Measurements from ENCODE around the gene METTL13. TPM values are rescaled to one million over a fixed set of nuclear protein-coding genes. Genes with fewer than 3 reads are reported as not detected.

The METTL13 gene
- total RNA-seq, 1 experiment from 2014 or later = 49.9 TPM

DNA sequence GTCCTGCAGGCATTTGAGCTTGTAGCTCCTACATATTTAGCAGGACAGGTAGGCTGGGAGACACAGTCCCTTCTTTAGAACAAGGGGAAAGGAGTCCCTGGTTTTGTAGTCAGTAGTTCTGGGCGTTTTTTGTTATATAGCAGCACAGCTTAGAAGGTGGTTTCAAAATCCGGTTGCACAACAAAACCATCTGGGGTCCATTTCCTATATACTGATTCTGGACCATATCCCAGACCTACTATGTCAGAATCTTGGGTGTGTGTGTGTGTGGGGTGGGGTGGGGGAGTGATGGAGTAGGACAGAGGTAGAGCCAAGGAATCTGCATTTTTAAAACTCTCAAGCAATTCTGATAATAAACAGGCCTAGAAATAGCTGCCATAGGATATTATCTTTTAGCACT is 21.6 kb downstream of the METTL13 start:
- ChIA-PET CTCF (interaction anchor here (1.2 to 1.4 kb wide), 2 partner anchors 181 to 199 kb away, joined by 3 to 4 read pairs; no protein-coding TSS in a partner anchor), POLR2A (ENCODE audit: low non-redundant PET) (no interaction called here)
- no peaks in the 10 kb centered on the region for H3K9me3 ChIP-seq (ENCODE audit: low read depth, low read length, poor library complexity, severe bottlenecking)
- H3K4me3 ChIP-seq (ENCODE audit: low read depth, low read length, poor library complexity, severe bottlenecking) = no peak overlapping the region
- no peaks in the 10 kb centered on the region for H3K27me3 ChIP-seq (replicated peaks; ENCODE audit: insufficient read depth, low read depth, low read length, poor library complexity)
- no peak for DNase-seq (ENCODE audit: low spot score)
- no peaks in the 10 kb centered on the region for H3K4me1 ChIP-seq (ENCODE audit: insufficient read depth, low read length, poor library complexity, severe bottlenecking)
- intact Hi-C loops (cut with micrococcal nuclease; ENCODE audit: unreplicated experiment) = loop anchor here (5.0 to 10.0 kb wide), 2 partner anchors 156 to 602 kb away; no protein-coding TSS in a partner anchor
- BruUV-seq (replicated peaks) = no TSS peak
- no peaks in the 10 kb centered on the region for H3K36me3 ChIP-seq (ENCODE audit: insufficient read depth, low read length, poor library complexity, severe bottlenecking)
- no peak overlapping the region for H3K27ac ChIP-seq (ENCODE audit: low read depth, low read length, poor library complexity, severe bottlenecking)
- no peak for TF ChIP-seq EZH2 (IDR thresholded peaks at IDR 0.05; ENCODE audit: borderline replicate concordance, low read depth, low read length, poor library complexity, severe bottlenecking)
- TF ChIP-seq, protein P1, sequence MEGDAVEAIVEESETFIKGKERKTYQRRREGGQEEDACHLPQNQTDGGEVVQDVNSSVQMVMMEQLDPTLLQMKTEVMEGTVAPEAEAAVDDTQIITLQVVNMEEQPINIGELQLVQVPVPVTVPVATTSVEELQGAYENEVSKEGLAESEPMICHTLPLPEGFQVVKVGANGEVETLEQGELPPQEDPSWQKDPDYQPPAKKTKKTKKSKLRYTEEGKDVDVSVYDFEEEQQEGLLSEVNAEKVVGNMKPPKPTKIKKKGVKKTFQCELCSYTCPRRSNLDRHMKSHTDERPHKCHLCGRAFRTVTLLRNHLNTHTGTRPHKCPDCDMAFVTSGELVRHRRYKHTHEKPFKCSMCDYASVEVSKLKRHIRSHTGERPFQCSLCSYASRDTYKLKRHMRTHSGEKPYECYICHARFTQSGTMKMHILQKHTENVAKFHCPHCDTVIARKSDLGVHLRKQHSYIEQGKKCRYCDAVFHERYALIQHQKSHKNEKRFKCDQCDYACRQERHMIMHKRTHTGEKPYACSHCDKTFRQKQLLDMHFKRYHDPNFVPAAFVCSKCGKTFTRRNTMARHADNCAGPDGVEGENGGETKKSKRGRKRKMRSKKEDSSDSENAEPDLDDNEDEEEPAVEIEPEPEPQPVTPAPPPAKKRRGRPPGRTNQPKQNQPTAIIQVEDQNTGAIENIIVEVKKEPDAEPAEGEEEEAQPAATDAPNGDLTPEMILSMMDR (conservative IDR thresholded peaks at IDR 0.05; ENCODE audit: low read depth, low read length) = no peak

DNA sequence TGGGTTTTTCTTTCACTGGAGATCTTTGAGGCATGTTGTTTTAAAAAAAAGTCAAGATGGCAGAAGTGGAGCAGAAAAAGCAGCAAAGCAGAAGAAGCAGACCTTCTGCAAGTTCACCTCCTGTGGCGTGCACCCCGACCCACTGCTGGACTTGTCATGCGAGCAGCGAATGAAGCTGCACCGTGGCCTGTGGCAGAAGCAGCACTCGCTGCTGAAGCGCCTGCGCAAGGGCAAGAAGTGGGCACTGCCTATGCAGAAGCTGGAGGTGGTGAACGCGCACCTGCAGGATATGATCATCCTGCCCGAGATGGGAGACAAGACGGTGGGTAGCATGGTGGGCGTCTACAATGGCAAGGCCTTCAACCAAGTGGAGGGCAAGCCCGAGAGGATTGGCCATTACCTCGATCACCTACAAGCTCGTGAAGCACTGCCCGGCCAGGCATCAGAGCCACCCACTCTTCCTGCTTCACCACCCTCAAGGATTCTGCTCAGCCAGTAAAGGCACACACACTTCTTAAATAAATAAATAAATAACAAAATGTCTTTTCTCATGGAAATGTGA is 22.1 kb downstream of the METTL13 start:
- no TSS peak for BruUV-seq (replicated peaks)
- CTCF ChIA-PET = interaction anchor here (1.4 kb wide), 1 partner anchor 180 kb away, joined by 4 read pairs; no protein-coding TSS in a partner anchor
- Histone ChIP-seq H3K4me3 (ENCODE audit: low read depth, low read length, poor library complexity, severe bottlenecking) (no peak overlapping the region), H3K4me1 (ENCODE audit: insufficient read depth, low read length, poor library complexity, severe bottlenecking) (no peaks in the 10 kb centered on the region), H3K9me3 (ENCODE audit: low read depth, low read length, poor library complexity, severe bottlenecking) (no peaks in the 10 kb centered on the region), H3K36me3 (ENCODE audit: insufficient read depth, low read length, poor library complexity, severe bottlenecking) (no peaks in the 10 kb centered on the region), H3K27me3 (replicated peaks; ENCODE audit: insufficient read depth, low read depth, low read length, poor library complexity) (no peaks in the 10 kb centered on the region), H3K27ac (ENCODE audit: low read depth, low read length, poor library complexity, severe bottlenecking) (no peak overlapping the region)
- intact Hi-C loops (cut with micrococcal nuclease; ENCODE audit: unreplicated experiment) = loop anchor here (5.0 to 10.0 kb wide), 2 partner anchors 156 to 601 kb away; no protein-coding TSS in a partner anchor
- TF ChIP-seq EZH2 (IDR thresholded peaks at IDR 0.05; ENCODE audit: borderline replicate concordance, low read depth, low read length, poor library complexity, severe bottlenecking) = no peak
- TF ChIP-seq, protein P1 (conservative IDR thresholded peaks at IDR 0.05; ENCODE audit: low read depth, low read length) = no peak
- POLR2A ChIA-PET (ENCODE audit: low non-redundant PET) = interaction anchor here (0.7 kb wide), 1 partner anchor 304 kb away, joined by 3 read pairs; no protein-coding TSS in a partner anchor
- DNase-seq (ENCODE audit: low spot score) = no peak

DNA sequence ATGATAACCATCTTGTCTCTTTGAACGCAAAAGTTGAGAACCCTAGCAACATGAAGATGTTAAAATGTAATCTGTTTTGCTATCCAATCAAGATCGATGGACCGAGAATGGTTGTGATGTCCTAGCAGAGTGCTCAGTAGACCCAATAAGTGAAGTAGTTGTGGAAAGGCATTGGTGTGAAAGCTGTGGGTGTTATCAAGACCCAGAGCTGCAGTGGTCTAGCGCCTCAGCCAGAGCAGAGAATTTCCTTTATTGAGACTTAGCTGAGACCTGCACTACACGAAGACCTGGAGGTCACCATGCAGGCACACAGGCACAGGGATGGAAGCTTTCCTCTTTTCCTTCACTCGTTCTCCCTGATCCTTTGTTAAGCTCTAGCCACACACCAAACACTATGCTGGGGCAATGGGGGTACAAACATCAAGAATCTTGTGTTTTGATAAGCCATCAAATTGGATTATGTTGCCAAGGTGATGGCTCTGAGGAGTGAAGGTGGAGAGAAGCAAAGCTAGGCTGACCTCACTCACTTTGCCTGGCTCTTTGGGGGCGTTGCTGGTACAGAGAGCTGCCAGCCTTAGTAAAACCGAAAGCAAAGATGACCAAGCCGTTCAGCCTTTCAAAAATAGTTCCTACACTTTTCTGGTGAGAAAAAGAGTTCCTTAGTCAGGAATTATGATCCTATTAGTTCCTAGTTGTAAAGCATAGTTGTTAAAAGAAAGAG is 24.1 kb downstream of the METTL13 start:
- CTCF ChIA-PET = no interaction called here
- Histone ChIP-seq H3K27me3 (replicated peaks; ENCODE audit: insufficient read depth, low read depth, low read length, poor library complexity) (no peaks in the 10 kb centered on the region), H3K4me1 (ENCODE audit: insufficient read depth, low read length, poor library complexity, severe bottlenecking) (no peaks in the 10 kb centered on the region), H3K36me3 (ENCODE audit: insufficient read depth, low read length, poor library complexity, severe bottlenecking) (no peaks in the 10 kb centered on the region), H3K9me3 (ENCODE audit: low read depth, low read length, poor library complexity, severe bottlenecking) (no peaks in the 10 kb centered on the region), H3K4me3 (ENCODE audit: low read depth, low read length, poor library complexity, severe bottlenecking) (no peak overlapping the region), H3K27ac (ENCODE audit: low read depth, low read length, poor library complexity, severe bottlenecking) (no peak overlapping the region)
- no TSS peak for BruUV-seq (replicated peaks)
- DNase-seq (ENCODE audit: low spot score) = no peak
- TF ChIP-seq, protein P1 (conservative IDR thresholded peaks at IDR 0.05; ENCODE audit: low read depth, low read length) = no peak
- no peak for TF ChIP-seq EZH2 (IDR thresholded peaks at IDR 0.05; ENCODE audit: borderline replicate concordance, low read depth, low read length, poor library complexity, severe bottlenecking)
- POLR2A ChIA-PET (ENCODE audit: low non-redundant PET) = interaction anchor here (0.6 kb wide), 1 partner anchor 27 kb away, joined by 4 read pairs; no protein-coding TSS in a partner anchor
- intact Hi-C loops (cut with micrococcal nuclease; ENCODE audit: unreplicated experiment) = loop anchor here (5.0 to 10.0 kb wide), 2 partner anchors 162 to 599 kb away; no protein-coding TSS in a partner anchor

Measured in A673 (cell line).